ENCODE measurements around the gene DAZL. TPM values are rescaled to one million over a fixed set of nuclear protein-coding genes. Genes with fewer than 3 reads are reported as not detected.

Gene DAZL
- polyA plus RNA-seq, 4 donors = not detected

GRCh38 chr3:16596352-16597032 is 8.7 kb downstream of the DAZL start:
- DNase-seq (ENCODE audit: low read depth in 4 of 4, low spot score in 2 of 4) = no peak

DNA sequence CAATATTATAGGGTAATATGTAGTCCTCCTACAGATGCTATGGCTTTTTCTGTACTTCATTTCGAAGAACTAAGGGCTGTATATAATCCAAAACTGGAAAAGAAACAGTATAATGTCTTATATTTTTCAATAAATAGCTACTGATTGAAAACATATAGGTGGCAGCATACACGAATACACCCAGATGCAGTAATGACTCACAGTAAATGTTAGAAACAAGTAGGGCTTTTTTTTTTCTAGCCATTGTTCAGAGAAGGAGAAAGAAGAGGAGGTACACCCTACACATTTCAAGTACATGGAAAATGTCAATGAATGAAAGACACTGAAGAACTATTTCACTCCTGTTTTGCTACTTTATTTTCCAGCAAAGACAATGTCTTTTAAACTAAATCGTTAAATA is 9.4 kb downstream of the DAZL start:
- DNase-seq (ENCODE audit: low read depth in 4 of 4, low spot score in 2 of 4) = no peak

DNA sequence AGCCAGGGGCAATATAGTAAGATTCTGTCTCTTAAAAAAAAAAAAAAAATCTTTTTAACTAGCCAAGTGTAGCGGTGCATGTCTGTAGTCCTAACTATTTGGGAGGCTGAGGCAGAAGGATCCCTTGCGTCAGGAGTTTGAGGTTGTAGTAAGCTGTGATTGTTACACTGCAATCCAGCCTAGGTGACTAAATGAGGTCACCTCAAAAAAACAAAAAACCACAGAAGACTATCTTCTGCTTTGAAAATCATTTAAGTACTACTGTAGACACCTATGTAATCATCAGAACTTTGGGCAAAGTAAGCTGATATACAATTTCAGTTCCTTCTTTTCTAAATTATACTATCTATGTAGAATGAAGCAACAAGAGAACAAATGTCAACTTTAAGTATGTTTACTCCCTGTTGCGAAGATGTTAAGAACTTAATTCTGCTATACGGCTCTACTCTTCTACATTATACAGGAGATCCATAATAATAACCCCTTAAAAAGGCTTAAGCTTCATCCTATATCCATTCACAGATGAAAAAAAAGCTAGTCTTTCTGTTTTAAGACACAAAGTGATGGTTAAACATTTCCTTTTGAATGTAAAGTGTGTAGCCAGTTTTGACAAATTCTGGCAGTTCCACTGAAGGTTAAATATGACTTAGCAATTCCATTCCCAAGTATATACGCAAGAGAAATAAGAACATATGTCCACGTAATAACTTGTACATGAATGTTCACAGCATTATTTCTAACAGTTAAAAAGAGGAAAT is 15.2 kb downstream of the DAZL start:
- no peak for DNase-seq (ENCODE audit: low read depth in 4 of 4, low spot score in 2 of 4)

DNA sequence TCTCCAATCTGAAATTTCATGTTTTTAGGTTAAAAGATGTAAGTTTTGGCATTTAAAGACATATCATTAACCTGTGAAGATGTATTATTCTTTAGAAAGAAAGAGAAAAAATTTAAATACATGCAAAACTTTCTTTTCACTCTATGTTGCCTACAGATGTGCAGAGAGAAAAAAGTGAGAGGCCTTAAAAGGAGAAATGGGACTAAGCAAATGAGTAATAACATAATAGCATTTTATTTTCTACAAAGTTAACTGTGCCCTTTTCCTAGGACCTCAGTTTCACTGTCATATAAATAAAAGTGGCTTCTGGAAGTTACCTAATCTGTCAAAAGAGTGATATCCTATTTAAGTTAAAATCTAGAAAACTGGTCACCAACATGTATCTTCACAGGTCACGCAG is 16.1 kb downstream of the DAZL start:
- no peak for DNase-seq (ENCODE audit: low read depth in 4 of 4, low spot score in 2 of 4)

- no peak for DNase-seq (ENCODE audit: low read depth in 4 of 4, low spot score in 2 of 4)
Measured at GRCh38 chr3:16587681-16588060, 17.6 kb downstream of the DAZL start.

DNA sequence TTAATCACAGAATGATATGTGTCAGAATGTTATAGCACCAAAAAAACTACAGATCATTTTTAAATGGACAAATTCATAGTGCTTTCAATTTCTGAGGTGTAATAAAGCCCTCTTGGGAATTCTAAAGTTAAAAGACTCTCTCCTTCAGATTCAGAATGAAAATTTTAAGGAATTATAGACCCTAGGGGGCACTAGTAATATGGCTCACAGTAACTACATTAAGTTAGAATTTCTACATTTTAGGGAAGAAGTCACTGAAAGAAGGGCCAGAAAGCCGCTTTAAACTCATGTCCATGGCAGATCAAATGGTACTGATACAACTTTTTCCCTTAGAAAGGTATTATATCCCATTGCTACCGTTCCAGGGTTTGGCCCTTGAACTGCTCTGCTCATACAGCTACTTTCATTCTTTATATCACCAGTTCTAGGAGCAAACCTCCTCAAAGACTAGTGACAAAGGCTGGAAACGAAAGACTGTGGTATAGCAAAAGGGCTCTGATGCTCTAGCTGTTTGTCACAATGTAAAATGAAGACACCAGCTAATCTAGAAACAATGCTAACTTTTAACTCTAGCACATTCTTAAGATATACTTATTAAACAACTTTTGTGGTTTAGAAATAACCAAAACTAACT is 18.1 kb downstream of the DAZL start:
- DNase-seq (ENCODE audit: low read depth in 4 of 4, low spot score in 2 of 4) = no peak

DNA sequence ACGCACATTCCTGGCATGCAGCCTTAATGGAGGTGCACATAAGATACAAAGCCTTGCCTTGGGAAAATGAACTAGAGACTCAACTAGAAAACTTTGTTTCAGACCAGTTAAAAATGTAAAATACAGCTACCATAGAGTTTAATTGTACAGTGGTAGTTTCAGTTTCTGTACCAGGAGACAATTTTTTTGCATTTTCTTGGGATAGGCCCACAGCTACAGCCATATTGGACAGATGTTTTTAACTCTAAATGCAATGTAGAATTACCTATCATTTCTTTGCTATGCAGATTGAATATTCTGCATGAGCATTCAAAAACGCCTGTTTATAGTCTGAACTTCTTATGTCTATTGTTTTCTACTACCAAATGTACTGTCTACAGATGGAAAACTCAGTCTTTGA is 20.3 kb downstream of the DAZL start:
- no peak for DNase-seq (ENCODE audit: low read depth in 4 of 4, low spot score in 2 of 4)

DNA sequence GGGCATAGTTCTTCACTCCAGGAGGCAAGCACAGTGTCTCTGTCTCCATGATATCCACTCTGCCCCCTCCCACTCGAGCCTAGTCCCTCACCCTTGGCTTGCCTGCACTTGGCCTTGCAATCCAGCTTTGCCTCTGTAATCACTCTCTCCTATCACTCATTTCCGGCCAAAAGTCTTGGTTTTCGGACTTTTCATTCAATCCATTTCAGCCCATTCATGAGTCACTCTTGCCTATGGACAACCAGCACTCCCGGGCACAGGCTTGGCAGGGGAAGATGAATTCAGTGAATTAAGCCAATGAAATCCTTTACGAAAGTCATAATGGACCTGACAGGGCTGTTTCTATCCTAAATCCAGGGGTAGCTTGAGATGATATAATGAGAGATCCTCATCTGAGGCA is 21.7 kb downstream of the DAZL start:
- DNase-seq (ENCODE audit: low read depth in 4 of 4, low spot score in 2 of 4) = no peak

DNA sequence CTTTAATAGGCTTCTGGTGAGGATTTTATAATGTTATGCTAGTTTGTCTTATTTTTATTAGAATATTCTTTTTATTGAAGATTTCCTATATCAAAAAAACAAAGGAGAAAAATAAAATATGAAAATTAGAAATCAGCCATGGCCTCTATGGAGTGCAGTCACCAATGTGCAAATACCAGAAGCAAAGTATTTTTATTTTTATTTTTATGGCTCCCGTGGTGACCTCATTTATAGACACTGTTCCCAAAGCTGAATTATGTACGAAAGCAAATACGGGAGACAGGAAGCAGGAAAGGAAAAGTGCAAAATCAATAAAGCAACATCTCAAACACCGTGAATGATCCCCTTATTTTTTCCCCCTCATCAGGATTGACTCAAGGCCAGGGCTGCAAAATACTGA is 35.1 kb downstream of the DAZL start:
- no peak for DNase-seq (ENCODE audit: low read depth in 4 of 4, low spot score in 2 of 4)

GRCh38 chr3:16568532-16568931 is 36.7 kb downstream of the DAZL start:
- DNase-seq (ENCODE audit: low read depth in 4 of 4, low spot score in 2 of 4) = no peak

DNA sequence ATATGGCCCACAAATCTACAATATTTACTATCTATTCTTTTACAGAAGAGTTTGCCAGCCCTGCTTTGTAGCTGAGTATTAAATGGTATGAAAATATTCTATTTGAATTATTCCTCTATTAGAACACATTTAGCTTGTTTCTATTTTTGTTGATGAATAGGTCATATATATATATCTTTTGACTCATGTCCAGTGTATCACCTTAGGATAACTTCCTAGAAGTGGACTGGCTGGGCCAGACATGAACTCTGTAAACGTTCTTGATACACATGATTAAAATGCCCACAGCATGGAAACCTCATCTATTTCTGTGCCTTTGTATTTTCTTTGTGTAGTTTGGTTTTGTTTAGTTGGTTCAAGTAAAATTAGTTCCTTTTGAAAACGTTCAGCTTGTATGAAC is 37.1 kb downstream of the DAZL start:
- no peak for DNase-seq (ENCODE audit: low read depth in 4 of 4, low spot score in 2 of 4)

DNA sequence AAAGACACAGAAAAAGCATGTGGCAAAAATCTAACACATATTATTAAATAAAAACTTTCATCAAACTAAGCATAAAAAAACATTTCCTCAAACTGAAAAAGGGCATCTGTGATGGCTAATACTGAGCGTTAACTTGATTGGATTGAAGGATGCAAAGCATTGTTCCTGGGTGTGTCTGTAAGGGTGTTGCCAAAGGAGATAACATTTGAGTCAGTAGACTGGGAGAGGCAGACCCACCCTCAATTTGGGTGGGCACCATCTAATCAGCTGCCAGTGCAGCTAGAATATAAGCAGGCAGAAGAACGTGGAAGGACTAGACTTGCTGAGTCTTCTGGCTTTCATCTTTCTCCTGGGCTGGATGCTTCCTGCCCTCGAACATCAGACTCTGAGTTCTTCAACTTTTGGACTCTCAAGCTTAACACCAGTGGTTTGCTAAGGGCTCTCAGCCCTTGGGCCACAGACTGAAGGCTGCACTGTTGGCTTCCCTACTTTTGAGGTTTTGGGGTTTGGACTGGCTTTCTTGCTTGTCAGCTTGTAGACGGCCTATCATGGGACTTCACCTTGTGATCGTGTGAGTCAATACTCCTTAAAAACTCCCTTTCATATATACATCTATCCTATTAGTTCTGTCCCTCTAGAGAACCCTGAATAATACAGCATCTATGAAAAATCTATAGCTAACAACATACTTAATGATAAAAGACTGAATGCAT is 45.4 kb downstream of the DAZL start:
- no peak for DNase-seq (ENCODE audit: low read depth in 4 of 4, low spot score in 2 of 4)

GRCh38 chr3:16554126-16554525 is 51.1 kb downstream of the DAZL start:
- DNase-seq (ENCODE audit: low read depth in 4 of 4, low spot score in 2 of 4) = no peak

DNA sequence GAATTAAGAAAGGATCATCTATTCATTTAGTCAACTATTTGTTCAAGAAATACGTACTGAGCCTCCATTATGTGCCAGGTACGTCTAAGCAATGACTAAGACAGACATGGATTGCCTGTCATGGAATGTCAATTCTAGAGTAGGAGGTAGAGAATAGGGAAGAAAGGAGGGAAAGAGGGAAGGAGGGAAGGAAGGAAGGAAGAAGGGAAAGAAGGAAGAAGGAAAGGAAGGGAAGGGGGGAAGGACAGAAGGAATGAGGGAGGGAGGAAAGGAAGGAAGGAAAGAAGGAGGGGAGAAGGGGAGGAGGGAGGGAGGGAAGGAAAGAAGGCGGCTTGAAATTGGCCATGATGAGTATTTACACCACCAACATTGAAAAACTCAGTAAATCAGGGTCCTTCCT is 52.5 kb downstream of the DAZL start:
- no peak for DNase-seq (ENCODE audit: low read depth in 4 of 4, low spot score in 2 of 4)

GRCh38 chr3:16551342-16551976 is 53.8 kb downstream of the DAZL start:
- DNase-seq (ENCODE audit: low read depth in 4 of 4, low spot score in 2 of 4) = no peak

DNA sequence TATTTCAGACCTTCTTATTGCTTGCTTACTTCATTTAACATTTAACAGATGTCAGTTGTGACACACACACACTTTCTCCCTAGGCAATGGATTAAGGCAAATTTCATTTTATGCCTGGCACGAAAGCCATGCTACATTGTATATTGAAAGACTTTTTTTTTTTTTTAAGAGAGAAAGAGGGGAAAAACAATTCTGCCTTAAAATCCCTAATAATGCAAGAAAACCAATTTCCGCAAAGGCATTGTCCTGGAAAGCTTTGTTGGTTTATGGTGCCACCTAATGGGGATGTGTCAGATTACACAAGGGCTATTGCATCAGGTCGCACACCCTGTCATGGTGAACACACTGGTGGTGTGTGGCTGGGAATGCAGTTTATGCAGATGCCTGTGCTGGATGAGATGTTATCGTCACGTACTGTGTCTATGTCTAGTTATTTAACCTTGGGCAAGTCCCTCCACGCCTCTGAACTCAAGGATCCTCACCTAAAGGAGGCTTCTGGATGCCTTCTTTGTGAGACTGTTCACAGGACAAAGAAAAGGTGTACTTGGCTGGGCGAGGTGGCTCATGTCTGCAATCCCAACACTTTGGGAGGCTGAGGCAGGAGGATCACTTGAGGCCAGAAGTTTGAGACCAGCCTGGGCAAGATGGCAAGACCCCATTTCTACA is 54.4 kb downstream of the DAZL start:
- DNase-seq (ENCODE audit: low read depth in 4 of 4, low spot score in 2 of 4) = peak; percentile 64 to 80 (median 67)

DNA sequence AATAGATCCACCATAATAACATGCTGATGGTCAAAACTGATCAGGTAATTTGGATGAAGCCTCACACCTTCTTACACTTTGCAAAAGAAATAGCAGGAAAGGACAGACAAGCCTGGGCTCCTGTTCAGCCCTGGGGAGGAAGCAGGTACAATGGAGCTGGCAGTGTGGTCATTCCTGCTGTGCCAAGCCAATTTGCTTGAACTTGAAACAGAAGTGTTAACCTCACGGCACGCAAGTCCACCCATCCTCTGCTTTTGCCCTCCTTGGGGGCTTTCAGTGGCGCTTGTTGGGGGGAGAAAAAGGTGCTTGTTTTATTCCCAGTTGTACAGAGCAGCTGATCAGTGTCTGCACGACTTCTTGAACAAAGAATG is 54.9 kb downstream of the DAZL start:
- no peak for DNase-seq (ENCODE audit: low read depth in 4 of 4, low spot score in 2 of 4)

- DNase-seq (ENCODE audit: low read depth in 4 of 4, low spot score in 2 of 4) = no peak
Measured at GRCh38 chr3:16548721-16549120, 56.5 kb downstream of the DAZL start.

DNA sequence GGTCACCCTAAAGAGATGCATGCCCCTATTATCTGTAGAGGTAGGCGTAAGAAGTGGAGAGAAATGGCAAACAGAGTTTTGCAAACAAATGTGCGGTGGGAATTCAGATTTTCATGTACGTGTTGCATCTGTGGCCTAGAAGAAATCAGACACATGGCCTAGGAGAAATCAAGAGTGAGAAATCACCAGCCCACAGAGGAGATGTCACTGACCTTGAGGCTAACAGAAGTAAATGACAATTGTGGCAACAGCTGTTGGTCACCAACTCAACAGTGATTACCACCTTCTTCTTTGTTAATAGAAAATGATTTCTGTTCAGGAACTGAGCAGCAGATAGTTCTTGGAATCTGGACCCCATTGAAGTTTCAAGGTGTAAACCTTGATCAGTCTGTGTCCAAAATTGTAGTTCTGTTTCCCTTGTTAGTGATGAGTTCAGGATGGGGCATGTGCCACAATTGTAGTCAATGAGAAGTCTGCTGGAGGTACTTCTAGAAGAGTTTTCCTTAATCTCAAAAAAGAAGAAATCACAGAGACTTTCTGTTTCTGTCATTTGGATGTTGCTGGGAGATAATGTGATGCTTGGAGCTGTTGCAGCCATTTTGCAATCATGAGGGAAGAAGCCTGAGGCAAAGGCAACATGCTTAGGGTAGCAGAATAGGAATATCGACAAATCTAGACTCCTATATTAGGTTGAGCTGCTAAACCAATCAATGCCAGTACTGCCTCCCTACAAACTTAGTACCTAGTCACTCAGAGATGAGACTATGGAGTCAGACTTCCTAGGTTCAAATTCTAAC is 57.5 kb downstream of the DAZL start:
- no peak for DNase-seq (ENCODE audit: low read depth in 4 of 4, low spot score in 2 of 4)
